ENCODE data around the gene ZPBP.
A peak's percentile ranks its signal among the peaks of the same experiment; 100 is the strongest.

ZPBP gene

GRCh38 chr7:50088463-50089129 is 4.5 kb downstream of the ZPBP start:
- TF ChIP-seq CTCF (IDR thresholded peaks at IDR 0.05; ENCODE audit: control insufficient read depth, extremely low read depth, insufficient read depth): no peak
- no peak for DNase-seq (ENCODE audit: low read depth)
- no peak overlapping the region for H3K4me3 ChIP-seq (ENCODE audit: low read depth, low read length)

GRCh38 chr7:50085344-50085743 is 7.7 kb downstream of the ZPBP start:
- TF ChIP-seq CTCF (IDR thresholded peaks at IDR 0.05; ENCODE audit: control insufficient read depth, extremely low read depth, insufficient read depth): no peak
- no peak overlapping the region for H3K4me3 ChIP-seq (ENCODE audit: low read depth, low read length)
- no peak for DNase-seq (ENCODE audit: low read depth)

- no peak for DNase-seq (ENCODE audit: low read depth)
- no peak for TF ChIP-seq CTCF (IDR thresholded peaks at IDR 0.05; ENCODE audit: control insufficient read depth, extremely low read depth, insufficient read depth)
- no peak overlapping the region for H3K4me3 ChIP-seq (ENCODE audit: low read depth, low read length)
Observed at GRCh38 chr7:50073093-50073492, 20.0 kb downstream of the ZPBP start.

- no peak for DNase-seq (ENCODE audit: low read depth)
- peak overlapping the region; percentile 41 for H3K4me3 ChIP-seq (ENCODE audit: low read depth, low read length)
- TF ChIP-seq CTCF (IDR thresholded peaks at IDR 0.05; ENCODE audit: control insufficient read depth, extremely low read depth, insufficient read depth): no peak
Observed at GRCh38 chr7:50069613-50070012, 23.4 kb downstream of the ZPBP start.

GRCh38 chr7:50068850-50069551 is 24.0 kb downstream of the ZPBP start:
- peak overlapping the region; percentile 41 for H3K4me3 ChIP-seq (ENCODE audit: low read depth, low read length)
- TF ChIP-seq CTCF (IDR thresholded peaks at IDR 0.05; ENCODE audit: control insufficient read depth, extremely low read depth, insufficient read depth): no peak
- peak; percentile 79 for DNase-seq (ENCODE audit: low read depth)

- DNase-seq (ENCODE audit: low read depth): no peak
- no peak overlapping the region for H3K4me3 ChIP-seq (ENCODE audit: low read depth, low read length)
- TF ChIP-seq CTCF (IDR thresholded peaks at IDR 0.05; ENCODE audit: control insufficient read depth, extremely low read depth, insufficient read depth): peak; percentile 13; the same call in 1 of the 2 replicates
Observed at GRCh38 chr7:50068026-50068425, 25.0 kb downstream of the ZPBP start.

Measured in LNCaP clone FGC (cell line).